Activated CD4-positive, alpha-beta T cell treated with anti-CD3 and anti-CD28 coated beads, Interleukin-2, amount 10 ng/mL, durations not matched to agents 24 days and 14 days (primary cell): ENCODE data around the gene S100G. TPM values are rescaled to one million over a fixed set of nuclear protein-coding genes. Genes with fewer than 3 reads are reported as not detected.

Experiments used
- total RNA-seq: library from RNA; stranded (reverse); gene quantifications from 2 replicates; pipeline ENCODE4 v1.2.3, GENCODE V29; 2022

The S100G gene
- total RNA-seq, 1 donor from 2014 or later: not detected

Other genes starting within 250 kb of the S100G start
- 6.3 and 6.6 TPM in 2 replicates for gene CTPS2, start 62.5 kb downstream of the S100G start, total RNA-seq
- 19.6 and 20.1 TPM in 2 replicates for gene SYAP1, start 69.5 kb downstream of the S100G start, total RNA-seq
- 23.4 and 24.4 TPM in 2 replicates for gene TXLNG, start 136.3 kb downstream of the S100G start, total RNA-seq
- gene RBBP7, start 220.2 kb downstream of the S100G start, total RNA-seq: 136 and 137 TPM in 2 replicates